Activated T-cell treated with anti-CD3 and anti-CD28 coated beads for 4 hours (primary cell): ENCODE data around the gene CSF1R.

Source experiments
- DNase-seq: peaks from one replicate; pipeline ENCODE4 v3.0.0-alpha.2; 2020

The CSF1R gene

DNA sequence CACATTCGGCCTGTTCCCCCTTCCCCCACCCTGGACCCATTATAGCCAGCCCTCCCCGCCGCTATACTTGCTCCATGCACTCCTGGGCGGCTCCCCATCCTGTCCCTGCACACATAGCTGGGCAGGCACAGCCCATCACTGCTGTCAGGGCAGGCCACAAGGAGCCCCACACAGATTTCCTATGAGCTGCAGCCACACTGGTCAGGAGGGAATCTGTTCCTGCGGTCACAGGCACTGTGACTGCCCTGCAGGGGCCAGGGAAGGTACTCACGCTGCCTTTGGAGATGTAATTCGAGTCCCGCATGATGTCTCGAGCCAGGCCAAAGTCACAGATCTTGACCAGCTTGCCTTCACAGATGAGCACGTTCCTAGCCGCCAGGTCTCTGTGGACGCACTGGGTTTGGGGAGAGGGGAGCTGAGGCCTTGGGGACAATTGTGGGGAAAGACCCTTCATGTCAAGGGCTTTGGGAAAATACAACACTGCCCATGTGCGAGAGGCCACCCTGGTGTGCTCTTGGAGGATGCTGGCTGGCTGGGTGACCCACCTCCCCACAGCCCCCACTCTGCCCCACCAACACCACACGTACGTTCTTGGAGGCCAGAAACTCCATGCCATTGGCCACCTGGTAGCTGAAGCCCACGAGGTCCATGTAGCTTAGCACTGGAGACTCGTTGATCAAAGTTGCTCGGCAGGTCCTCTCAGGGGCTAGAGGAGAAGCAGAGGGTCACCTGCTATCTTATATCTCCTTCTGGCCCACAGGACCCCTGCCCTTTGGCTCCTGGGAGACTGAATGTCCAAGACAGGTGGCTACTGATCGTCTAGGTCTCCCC is 34.5 kb upstream of the CSF1R start:
- DNase-seq, result no peak

DNA sequence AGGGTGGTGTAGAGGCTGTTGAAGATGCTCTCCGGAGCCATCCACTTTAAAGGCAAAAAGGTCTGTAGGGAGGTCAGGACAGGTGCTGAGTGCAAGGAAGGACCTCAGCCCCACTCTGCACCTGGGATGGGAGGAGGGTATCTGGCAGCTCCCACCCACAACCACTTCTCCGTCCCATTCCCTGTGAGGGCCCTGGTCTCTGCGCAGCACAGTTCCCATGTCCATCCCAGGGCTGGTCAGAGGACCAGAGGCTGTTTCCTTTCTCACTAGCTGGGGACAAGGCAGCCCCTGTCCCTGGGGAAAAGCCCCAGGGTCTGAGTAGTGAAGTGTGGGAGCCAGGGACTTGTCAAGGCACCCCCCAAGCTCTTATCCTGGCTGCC is 33.7 kb upstream of the CSF1R start:
- DNase-seq, result no peak

DNA sequence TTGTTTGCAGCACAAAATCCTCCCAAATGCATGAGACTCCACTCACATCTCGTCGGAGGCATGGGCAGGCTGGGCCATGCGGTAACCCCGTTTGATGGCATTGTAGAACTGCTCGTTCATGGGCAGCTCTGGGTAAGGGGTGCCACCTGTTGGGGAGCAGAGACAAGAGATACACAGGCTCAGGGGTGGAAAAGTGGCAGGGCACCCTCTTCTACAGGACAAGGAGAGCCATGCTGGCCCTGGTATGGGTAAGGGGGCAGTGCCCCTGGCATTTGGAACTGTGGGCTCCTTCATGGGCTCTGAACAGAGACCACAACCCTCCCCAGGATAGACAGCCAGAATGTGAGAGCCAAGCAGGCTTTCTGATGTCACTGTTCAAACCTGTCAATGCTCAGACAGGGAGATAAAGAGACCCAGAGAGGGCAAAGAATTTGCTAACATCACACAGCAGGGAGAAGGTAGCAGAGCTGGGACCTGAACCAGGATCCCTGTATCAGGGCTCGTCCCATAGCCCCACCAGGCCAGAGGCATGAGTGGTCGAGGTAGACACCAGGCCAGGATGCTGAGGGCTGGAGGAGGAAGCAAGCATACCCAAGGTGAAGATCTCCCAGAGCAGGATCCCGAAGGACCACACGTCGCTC is 33.2 kb upstream of the CSF1R start:
- DNase-seq, result no peak

DNA sequence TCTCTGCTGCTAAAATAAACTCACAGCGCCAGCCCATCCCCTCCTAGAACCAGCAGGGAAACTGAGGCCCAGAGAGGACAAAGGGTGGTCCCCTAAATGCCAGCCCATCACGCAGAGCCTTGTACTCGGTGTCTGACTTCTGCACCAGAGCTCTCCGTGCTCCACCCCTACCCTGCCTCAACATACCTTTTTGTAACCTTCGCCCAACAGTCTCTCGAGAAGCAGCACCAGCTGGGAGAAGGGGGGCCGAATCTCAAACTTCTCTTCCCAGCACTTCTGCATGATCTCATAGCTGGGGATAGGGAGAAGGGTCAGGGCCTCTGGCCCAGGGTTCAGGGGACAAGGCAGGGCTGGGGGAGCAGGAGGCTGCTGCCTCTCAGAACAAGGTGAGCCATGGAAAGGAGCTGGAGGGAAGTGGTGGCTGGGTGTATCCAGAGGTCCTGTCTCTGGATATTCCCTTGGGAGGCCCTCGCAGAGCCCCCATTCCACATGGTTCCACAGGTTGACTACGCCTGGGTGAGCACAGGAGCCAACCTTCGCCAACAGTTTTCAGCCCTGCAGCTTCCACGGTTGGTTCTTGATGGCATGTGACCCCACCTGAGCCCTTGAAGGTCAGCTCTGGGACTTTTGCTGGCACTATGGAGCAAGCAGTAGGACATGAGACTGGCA is 32.3 kb upstream of the CSF1R start:
- DNase-seq, result no peak

DNA sequence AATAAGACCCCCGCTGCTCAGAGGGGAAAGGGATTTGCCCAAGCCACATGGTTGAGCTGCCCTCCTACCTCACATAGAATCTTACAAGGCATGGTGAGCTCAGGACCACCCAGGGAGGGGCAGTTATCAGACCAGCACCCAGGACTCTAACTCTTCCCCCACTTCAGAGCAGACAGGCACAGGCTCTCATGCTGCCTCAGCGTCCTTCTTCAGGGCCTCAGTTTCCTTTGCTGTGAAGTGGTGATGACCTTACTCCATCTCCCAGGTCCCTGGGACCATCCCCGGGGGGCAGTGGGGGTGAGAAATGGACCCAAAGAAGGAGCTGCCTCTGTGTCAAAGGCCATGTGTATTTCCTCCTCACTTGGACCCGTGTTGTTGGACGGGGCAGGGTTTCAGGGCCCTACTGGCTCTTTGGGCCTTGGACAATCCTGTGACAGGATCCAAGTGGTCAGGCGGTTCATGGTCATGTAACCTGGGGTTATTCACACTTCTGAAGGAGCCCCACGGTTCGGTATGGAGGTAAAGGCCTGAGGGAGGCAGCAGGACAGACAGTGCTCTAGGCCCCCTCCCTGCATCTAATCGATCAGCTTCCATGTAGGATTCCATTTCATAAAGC is 31.7 kb upstream of the CSF1R start:
- DNase-seq, result no peak

DNA sequence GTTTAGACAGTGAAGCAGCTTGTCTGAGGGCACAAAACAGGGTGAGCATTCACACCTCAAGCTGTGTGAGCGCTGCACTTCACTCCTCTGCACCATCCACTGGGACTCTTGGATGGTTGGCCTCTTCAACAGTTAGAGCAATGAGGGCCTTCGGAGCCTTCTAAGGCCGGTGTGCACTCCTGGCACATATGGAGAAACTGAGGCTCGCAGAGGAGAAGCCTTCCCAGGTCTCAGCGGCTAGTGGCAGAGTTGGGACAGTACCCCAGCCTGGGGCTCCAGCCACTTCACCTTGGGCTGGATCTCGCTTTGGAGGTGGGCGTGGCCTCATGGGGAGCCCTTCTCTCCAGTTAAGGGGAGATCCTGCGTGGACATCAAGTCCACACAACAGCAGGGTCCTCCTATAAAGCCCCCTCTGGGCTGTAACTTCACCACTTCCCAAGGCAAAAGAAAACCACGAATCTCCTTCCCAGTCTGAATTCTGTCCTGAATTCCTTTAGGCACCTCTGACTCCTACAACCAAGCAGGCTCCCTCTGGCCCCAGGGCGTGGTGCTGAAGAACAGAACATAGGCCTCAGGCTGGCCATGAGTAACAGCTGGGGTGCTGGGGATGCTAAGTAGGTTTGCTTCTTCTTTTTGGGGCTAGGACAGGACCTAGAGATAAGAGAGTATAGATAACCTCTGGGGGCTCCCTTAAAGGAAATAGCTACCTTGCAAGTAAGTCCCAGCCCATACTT is 30.5 kb upstream of the CSF1R start:
- no peak for DNase-seq

DNA sequence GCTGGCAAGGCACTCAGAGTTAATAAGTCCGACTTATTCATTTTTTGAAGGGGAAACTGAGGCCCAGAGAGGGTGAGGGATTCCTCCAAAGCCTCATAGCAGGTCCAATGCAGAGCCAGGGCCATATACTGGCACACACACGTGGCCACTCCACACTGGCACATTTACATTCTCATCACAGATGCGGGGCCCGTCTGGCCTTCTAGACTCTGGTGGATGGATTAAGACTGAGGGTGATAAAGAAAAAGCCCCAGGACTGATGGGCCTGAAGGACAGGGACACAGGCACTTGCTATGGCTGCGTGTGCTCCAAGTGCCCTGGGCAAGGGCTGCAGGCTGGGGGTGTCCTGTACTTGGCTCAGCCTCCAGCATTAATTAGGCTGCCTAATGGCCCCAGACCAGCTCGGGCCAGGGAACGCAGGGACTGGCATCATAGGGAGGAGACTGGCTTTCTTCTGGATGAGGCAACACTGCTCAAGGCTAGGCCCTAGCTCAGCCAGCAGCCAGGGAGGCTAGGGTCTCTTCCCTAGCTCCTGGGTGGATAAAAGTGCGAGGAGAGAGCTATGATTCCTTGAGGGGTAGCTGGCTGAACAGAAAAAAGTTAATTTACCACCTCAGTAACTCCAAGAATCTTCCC is 28.5 kb upstream of the CSF1R start:
- DNase-seq, result no peak

DNA sequence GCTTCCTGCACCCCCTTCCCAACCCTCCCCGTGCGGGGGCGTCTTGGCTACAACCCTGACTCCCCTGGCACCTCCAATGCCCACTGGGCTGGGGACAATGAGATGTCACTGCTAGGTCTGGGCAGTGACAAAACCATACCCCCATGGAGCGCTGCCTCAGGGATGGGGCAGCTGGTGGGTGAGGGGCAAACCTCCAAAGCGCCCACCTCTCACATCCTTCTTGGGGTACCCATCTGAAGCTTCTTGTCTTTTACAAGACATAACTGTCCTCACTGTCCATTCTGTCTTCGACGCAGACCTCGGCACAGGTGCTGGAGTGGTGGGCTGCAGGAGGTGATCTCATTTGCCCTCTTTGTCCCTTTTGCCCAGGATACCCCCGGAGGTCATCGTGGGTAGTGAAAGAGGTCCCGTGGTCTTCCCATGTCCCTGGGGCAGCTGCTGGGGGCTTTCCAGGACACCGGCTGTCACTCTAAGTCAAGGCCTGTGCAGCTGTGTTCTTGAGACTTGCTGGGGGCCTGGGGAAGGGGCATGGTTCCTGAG is 27.8 kb upstream of the CSF1R start:
- DNase-seq, result no peak

DNA sequence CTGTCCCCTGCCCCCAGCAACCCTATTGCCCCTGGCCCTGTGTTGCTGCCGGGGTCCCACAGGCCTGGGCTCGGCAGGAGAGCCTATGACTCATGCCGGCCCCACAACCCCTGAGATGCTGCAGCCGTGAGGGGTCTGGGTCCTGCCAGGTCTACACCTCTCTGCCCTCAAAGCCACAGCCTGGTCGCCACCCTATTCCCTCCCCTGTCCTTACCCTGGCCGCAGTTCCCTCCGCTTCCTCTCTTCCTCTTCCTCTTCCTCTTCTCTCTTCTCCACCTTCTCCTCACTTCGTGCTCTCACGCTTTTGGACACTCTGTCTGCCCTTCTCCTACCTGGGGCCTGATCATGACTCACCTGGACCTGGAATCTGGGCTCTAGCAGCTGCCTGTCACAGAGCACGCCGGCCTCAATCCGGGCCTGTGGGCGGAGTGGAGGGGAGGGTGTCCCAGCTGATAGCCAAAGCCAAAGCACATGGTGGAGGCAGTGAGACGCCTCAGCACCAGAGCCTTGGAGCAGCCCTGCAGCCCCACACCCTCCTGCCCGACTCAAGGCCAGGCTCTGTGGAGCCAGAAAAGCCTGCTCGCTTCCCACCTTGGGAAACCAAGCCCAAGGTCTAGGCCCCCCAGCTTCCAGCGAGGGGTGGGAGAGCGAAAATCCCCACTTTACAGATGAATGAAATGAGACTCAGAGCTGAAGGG is 26.8 kb upstream of the CSF1R start:
- no peak for DNase-seq

DNA sequence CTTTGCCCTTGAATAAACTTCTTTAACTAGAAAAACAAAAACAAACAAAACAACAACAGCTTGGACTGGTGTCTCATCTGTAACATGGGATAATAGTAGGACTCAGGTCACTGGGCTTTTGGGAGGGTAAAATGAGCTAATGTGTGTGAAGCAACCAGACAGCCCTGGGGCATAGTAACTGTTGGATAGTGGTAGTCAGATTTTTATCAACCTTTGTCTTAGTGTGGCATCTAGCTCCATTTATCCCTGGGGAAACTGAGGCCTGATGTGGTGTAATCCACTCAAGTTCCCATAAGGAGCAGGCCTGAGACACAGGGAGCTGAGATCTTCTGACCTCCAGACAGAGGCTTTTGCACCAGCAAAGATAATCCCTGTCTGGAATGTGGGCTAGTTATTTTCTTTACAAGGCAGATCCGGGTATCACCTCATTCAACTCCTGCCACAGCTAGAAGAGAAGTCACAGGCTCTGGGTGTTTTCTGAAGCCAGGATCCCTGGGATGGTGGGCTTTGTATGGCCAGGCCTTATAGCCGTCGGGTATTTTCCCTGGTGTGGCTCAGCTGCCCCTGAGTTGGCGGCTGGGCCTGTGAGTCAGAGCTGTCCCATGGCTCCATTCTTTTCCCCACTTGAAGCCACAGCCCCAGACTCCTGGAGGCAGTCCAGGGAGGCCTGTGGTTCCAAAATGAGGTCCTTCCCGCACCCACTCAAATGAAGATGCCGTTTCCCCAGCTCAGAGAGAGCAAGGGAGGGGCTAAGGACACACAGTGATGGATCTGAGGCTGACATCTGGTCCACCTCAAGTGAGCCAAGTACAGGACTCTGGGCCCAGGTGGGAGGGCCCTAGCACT is 26.1 kb upstream of the CSF1R start:
- no peak for DNase-seq

DNA sequence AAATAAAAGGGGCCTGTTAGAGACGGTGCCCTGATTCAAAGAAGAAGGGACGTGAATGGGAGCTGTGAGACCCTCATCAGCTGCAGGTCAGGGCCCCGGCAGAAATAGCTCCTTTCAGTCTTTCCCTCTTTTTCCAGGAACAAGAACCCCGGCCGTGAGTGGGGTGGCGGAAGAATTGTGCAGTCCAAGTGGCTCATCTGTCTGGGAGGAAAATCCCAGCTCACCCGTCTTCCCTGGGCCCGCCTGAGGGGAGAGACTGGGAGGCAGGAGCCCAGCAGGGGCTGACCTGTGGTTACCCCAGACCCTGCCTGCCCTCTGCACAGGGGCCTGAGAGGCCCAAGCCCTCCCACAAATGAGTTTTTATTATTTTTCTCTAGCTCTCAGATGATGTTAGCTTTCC is 24.8 kb upstream of the CSF1R start:
- DNase-seq, result no peak

DNA sequence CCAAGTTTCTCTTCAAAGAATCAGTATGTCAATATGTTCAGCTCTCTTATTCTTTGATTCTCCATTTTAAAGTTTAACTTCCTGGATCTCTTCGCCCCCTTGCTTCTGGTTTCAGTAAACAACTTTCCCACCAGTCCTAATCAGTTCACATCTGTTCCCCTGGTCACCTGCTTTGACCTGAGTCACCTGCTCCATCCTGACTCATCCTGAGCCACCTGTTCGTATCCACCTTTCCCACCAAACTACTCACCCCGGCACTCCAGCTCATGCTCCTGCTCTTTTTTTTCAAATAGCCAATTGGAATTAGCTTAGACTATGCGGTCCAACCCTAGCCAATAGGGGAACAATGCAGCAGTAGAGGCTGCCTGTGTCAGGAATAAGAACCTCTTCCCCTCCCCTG is 23.6 kb upstream of the CSF1R start:
- no peak for DNase-seq

DNA sequence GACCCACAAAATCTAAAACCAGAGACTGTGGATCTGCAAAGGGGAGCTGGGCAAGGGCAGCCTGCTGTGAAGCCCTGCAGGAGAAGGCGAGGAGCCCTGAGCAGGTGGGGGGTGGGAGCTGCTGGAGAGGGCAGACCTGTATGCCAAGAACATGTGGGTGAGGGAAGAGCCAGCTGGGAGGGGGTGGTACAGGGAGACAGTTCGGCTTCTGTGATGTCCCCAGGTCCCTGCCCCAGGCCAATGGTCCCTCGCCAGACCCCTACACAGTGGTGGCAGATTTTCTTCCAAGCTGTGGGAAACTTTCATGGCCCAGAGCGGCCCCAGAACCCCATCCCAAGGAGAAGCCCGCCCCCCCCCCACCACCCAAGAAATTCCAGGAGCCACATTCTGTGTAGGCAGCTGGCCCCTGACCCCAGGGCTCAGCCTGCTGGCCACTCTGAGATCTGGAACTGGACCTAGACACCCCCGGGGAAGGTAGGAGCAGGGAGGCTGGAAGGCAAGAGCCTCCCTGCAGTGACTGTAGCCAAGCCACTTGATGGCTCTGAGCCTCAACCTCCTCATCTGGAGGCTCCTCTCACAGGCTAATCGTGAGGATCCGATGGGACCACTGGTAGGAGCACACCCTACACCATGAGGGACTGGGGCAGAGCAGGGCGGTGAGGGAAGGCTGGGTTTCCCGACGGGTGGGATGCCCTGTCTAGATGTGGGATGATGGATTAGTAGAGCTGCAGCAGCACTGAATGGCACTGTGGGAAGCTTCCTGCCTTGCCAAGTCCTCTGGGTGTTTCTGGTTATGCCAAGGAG is 22.6 kb upstream of the CSF1R start:
- DNase-seq, result no peak

DNA sequence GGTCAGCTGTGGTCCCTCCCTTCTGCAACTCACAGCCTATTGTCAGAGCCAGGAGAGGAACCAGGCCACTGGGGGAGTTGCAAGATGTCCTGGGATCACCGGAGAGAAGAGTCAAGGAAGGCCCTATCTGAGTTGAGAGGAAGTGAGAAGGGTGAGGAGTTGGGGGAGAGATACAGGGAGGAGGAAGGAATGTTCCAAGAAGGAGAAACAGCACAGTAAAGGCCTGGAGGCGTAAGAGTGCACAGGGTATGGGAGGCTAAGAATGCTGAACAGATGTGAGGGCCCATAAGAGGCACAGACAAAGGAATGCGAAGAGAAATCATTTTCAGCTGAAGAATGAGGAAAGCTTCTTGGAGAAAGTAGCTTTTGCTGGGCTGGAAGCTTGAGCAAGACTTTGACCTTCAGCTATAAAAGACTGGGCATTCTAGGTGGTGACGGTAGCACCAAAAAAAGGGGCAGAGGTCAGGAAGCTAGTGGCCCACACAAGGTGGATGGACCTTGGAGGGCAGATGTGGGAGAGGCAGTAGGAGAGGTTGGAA is 21.6 kb upstream of the CSF1R start:
- no peak for DNase-seq

DNA sequence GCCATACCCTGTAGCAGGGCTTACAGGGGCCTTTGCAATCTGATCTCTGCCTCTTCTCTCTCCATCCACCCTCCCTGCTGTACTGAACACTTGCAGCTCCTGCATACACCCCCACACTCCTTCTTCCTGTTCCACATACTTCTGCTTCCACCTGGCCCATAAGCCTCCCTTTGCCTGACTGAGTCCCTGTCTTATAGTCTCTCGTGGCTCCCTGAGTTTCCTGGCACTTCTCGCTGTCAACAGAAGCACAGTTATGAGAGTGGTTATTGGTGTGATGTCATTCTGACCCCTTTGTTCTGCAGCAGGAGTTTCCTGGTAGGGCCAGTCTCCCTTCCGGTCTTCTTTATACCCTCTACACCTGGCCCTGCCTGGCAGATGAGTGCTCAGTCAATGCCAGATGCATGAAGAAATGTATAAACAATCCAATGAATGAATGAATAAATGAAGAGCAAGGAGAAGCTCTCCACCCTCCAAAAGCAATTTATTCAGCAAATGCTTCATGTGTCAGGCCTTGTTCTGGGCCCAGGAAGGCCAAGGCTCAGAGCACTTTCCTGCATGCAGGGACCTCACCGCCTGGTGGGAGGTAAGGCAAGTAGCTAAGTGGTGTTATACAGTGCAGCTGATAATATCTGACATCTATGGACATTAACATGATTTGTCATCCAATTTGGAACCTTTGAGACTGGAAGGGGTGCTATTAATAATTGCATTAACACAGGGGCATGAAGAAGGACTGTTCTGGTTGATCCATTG is 20.5 kb upstream of the CSF1R start:
- no peak for DNase-seq

DNA sequence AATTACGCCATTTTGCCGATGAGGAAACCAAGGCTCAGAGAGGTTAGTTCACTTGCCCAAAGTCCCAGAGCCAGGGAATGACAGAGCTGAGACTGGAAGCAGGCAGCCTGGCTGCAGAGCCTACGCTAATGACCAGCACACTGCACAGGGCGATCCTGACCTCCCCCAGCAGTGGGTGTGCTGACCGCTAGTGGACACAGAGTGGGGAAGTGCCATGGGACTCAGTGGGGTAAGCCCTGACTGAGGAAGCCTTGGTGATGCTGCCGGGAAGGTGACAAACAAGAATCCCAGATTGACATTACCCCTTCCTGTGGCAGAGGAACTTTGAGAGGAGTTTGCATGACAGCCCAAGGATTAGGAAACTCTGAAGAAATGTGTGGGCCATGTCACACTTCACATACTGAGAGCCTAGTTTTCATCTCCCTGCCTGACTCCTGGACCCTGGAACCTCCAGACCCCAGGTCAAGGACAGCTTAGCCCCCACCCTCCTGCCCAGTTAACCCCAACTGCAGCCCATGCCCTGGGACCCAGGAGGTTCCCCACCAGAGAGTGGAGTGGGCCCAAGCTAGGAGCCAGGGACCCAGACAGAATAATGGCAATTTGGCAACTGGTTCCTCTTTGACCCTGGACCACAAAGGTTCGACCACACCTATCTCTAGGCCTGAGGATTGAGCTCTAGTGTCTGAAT is 19.7 kb upstream of the CSF1R start:
- no peak for DNase-seq

DNA sequence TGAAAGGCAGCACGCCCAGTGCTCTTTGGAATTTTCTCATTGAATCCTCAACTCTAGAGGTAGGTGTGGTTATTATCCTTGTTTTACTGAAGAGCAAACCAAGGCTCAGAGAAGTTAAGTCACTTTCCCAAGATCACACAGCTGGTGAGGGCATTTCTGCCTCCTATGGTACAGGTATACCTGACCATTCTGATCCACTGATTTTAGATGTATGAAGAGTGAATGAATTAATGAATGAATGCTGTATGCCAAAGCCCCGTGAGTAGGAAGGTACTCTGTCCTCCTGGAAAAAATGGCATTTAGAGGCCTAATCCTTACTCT is 18.2 kb upstream of the CSF1R start:
- no peak for DNase-seq
